H9 (cell line): ENCODE measurements around the gene BRSK1. TPM values are rescaled to one million over a fixed set of nuclear protein-coding genes. Genes with fewer than 3 reads are reported as not detected.

ENCODE experiments used
- DNase-seq: peaks from one replicate; pipeline ENCODE4 v3.0.0-alpha.2; 2017
- H2AFZ ChIP-seq: one replicate; pipeline ENCODE4 v1.6.1; 2013; ENCODE audit warnings: mild to moderate bottlenecking, low read length, control low read depth, moderate library complexity
- H2AK5ac ChIP-seq: 2 replicates; pipeline ENCODE4 v1.6.1; 2013; ENCODE audit warnings: low read length, control low read depth, mixed read lengths; ENCODE audit not compliant: insufficient read length
- H2BK120ac ChIP-seq: one replicate; pipeline ENCODE4 v1.6.1; 2013; ENCODE audit warnings: low read depth, mild to moderate bottlenecking, low read length, control low read depth, inconsistent platforms; ENCODE audit not compliant: poor library complexity, severe bottlenecking
- H2BK12ac ChIP-seq: 2 replicates; pipeline ENCODE4 v1.6.1; 2013; ENCODE audit warnings: low read length, control low read depth, mixed read lengths, low read depth; ENCODE audit not compliant: insufficient read length
- H2BK15ac ChIP-seq: 2 replicates; pipeline ENCODE4 v1.6.1; 2013; ENCODE audit warnings: low read depth, low read length, control low read depth
- H2BK20ac ChIP-seq: one replicate; pipeline ENCODE4 v1.6.1; 2013; ENCODE audit warnings: low read depth, mild to moderate bottlenecking, low read length, control low read depth, inconsistent platforms; ENCODE audit not compliant: poor library complexity, severe bottlenecking
- H2BK5ac ChIP-seq: 2 replicates; pipeline ENCODE4 v1.6.1; 2013; ENCODE audit warnings: low read length, control low read depth, mixed read lengths; ENCODE audit not compliant: insufficient read length
- H3K14ac ChIP-seq: 2 replicates; pipeline ENCODE4 v1.6.1; 2013; ENCODE audit warnings: low read length, control low read depth; ENCODE audit not compliant: insufficient read depth
- H3K18ac ChIP-seq: 2 replicates; pipeline ENCODE4 v1.6.1; 2013; ENCODE audit warnings: low read depth, mild to moderate bottlenecking, mixed read lengths, low read length, control low read depth; ENCODE audit not compliant: insufficient read length
- H3K23ac ChIP-seq: 2 replicates; pipeline ENCODE4 v1.6.1; 2013; ENCODE audit warnings: low read length, control low read depth, mixed read lengths, low read depth; ENCODE audit not compliant: insufficient read length
- H3K23me2 ChIP-seq: 2 replicates; pipeline ENCODE4 v1.6.1; 2013; ENCODE audit warnings: low read depth, mild to moderate bottlenecking, mixed read lengths, low read length, control low read depth; ENCODE audit not compliant: insufficient read length, poor library complexity, severe bottlenecking
- H3K27ac ChIP-seq: 2 replicates; pipeline ENCODE4 v1.5.1; 2013; ENCODE audit warnings: low read length, control low read depth, mixed read lengths, low read depth; ENCODE audit not compliant: insufficient read length
- H3K27me3 ChIP-seq: 2 replicates; pipeline ENCODE4 v1.6.1; 2013; ENCODE audit warnings: low read length, control low read depth, inconsistent platforms; ENCODE audit not compliant: insufficient read depth
- H3K4ac ChIP-seq: 2 replicates; pipeline ENCODE4 v1.6.1; 2013; ENCODE audit warnings: low read depth, mild to moderate bottlenecking, control low read depth, inconsistent platforms, low read length, moderate library complexity
- H3K4me1 ChIP-seq: 2 replicates; pipeline ENCODE4 v1.6.1; 2013; ENCODE audit warnings: low read length, control low read depth, inconsistent platforms; ENCODE audit not compliant: insufficient read depth
- H3K4me2 ChIP-seq: 2 replicates; pipeline ENCODE4 v1.6.1; 2013; ENCODE audit warnings: low read length, control low read depth, mixed read lengths; ENCODE audit not compliant: insufficient read length, insufficient read depth
- H3K56ac ChIP-seq: 2 replicates; pipeline ENCODE4 v1.6.1; 2013; ENCODE audit warnings: low read depth, mild to moderate bottlenecking, mixed read lengths, low read length, control low read depth; ENCODE audit not compliant: insufficient read length
- H3K79me1 ChIP-seq: 2 replicates; pipeline ENCODE4 v1.6.1; 2013; ENCODE audit warnings: low read depth, mild to moderate bottlenecking, moderate library complexity, low read length, control low read depth, inconsistent platforms; ENCODE audit not compliant: insufficient read depth, poor library complexity, severe bottlenecking
- H3K79me2 ChIP-seq: 2 replicates; pipeline ENCODE4 v1.6.1; 2013; ENCODE audit warnings: low read length, control low read depth, inconsistent platforms; ENCODE audit not compliant: insufficient read depth
- H3K9ac ChIP-seq: 2 replicates; pipeline ENCODE4 v1.6.1; 2013; ENCODE audit warnings: low read length, control low read depth, mixed read lengths; ENCODE audit not compliant: insufficient read length; ENCODE audit errors: extremely low read depth
- H3K9me3 ChIP-seq: one replicate; pipeline ENCODE4 v1.6.1; 2013; ENCODE audit warnings: low read depth, low read length, inconsistent platforms; ENCODE audit not compliant: control insufficient read depth
- H3T11ph ChIP-seq: one replicate; pipeline ENCODE4 v1.6.1; 2013; ENCODE audit warnings: mild to moderate bottlenecking, low read length, control low read depth, inconsistent platforms
- H4K20me1 ChIP-seq: one replicate; pipeline ENCODE4 v1.6.1; 2013; ENCODE audit not compliant: control insufficient read depth, insufficient read length, insufficient read depth
- H4K5ac ChIP-seq: 2 replicates; pipeline ENCODE4 v1.6.1; 2013; ENCODE audit warnings: low read depth, mild to moderate bottlenecking, mixed read lengths, low read length, control low read depth; ENCODE audit not compliant: insufficient read length
- H4K8ac ChIP-seq: replicated peaks from 2 replicates; pipeline ENCODE4 v1.6.1; 2013; ENCODE audit warnings: low read length, control low read depth, mixed read lengths, low read depth; ENCODE audit not compliant: insufficient read length
- H4K91ac ChIP-seq: 2 replicates; pipeline ENCODE4 v1.6.1; 2013; ENCODE audit warnings: low read depth, mild to moderate bottlenecking, moderate library complexity, mixed read lengths, low read length, control low read depth; ENCODE audit not compliant: insufficient read length
- H3K27ac Mint-ChIP-seq, 3 experiments: 2 replicates in 2 of 3; 3 replicates in 1 of 3; pipeline ENCODE4 v1.8.0; 2020 to 2021; ENCODE audit warnings: mixed read lengths in 3 of 3, mild to moderate bottlenecking in 1 of 3, moderate library complexity in 1 of 3
- H3K27me3 Mint-ChIP-seq: 2 replicates; pipeline ENCODE4 v1.8.0; 2021; ENCODE audit warnings: low read depth, mild to moderate bottlenecking, moderate library complexity, mixed read lengths
- H3K36me3 Mint-ChIP-seq, 3 experiments: 2 replicates in 2 of 3; 3 replicates in 1 of 3; pipeline ENCODE4 v1.8.0; 2020 to 2021; ENCODE audit warnings: low read depth in 3 of 3, mixed read lengths in 3 of 3; ENCODE audit not compliant: insufficient read depth in 1 of 3
- H3K4me1 Mint-ChIP-seq, 2 experiments: 2 replicates each; pipeline ENCODE4 v1.8.0; 2020; ENCODE audit warnings: mixed read lengths in 2 of 2
- H3K4me3 Mint-ChIP-seq, 2 experiments: 2 replicates in 1 of 2; 3 replicates in 1 of 2; pipeline ENCODE4 v1.8.0; 2020 to 2021; ENCODE audit warnings: mild to moderate bottlenecking in 2 of 2, mixed read lengths in 2 of 2, moderate library complexity in 1 of 2
- H3K9me3 Mint-ChIP-seq, 2 experiments: 2 replicates in 1 of 2; 3 replicates in 1 of 2; pipeline ENCODE4 v1.8.0; 2020; ENCODE audit warnings: mild to moderate bottlenecking in 2 of 2, mixed read lengths in 2 of 2, moderate library complexity in 1 of 2
- CTCF ChIP-seq: fragments of 200-600 bp; sonication (generic); conservative IDR thresholded peaks from 3 replicates; pipeline ENCODE4 v1.8.0; 2021; ENCODE audit warnings: antibody characterized with exemption, mild to moderate bottlenecking
- WGBS: extraction: QIAGEN DNeasy Blood & Tissue Kit; methylation state at CpG from one replicate; pipeline ENCODE4 v1.1.7; 2013; ENCODE audit warnings: missing lambda C conversion rate, low lambda C conversion rate, mixed read lengths; ENCODE audit not compliant: insufficient read length; ENCODE audit errors: extremely low coverage; 5-methylcytosine and 5-hydroxymethylcytosine counted together
- total RNA-seq: library from RNA; stranded (reverse); gene quantifications from 2 replicates; pipeline ENCODE4 v1.2.1, GENCODE V29; 2021

The BRSK1 gene
- total RNA-seq, 1 experiment from 2014 or later: 43.5 TPM

- peak overlapping the region in 1 of 2 experiments; percentile 1; a peak in 1 of 5 replicates for H3K4me3 Mint-ChIP-seq
- H3K14ac ChIP-seq: no peak overlapping the region
- no peak overlapping the region for H2AFZ ChIP-seq
- H2BK15ac ChIP-seq: no peak overlapping the region
- H3K9me3 ChIP-seq: peaks cover 8% of the 10 kb centered on the region
- H4K8ac ChIP-seq: no peak overlapping the region
- H3K4me1 Mint-ChIP-seq: peaks cover 0 to 8% of the 10 kb centered on the region in 2 experiments; a peak in 1 of 4 replicates
- H3K79me2 ChIP-seq: no peaks in the 10 kb centered on the region
- H3K27ac Mint-ChIP-seq: no peak overlapping the region
- H2BK20ac ChIP-seq: no peak overlapping the region
- H2BK12ac ChIP-seq: no peak overlapping the region
- H4K91ac ChIP-seq: no peak overlapping the region
- H3K18ac ChIP-seq: no peak overlapping the region
- H2BK5ac ChIP-seq: no peak overlapping the region
- H3K27me3 Mint-ChIP-seq: no peaks in the 10 kb centered on the region
- no peak overlapping the region for H3K9ac ChIP-seq
- no peak overlapping the region for H3K4ac ChIP-seq
- H3K27ac ChIP-seq: no peak overlapping the region
- DNase-seq: no peak
- H3K23me2 ChIP-seq: no peaks in the 10 kb centered on the region
- no CpG with 5 or more reads among the region's 12 CpGs for WGBS
- no peak overlapping the region for H4K5ac ChIP-seq
- H3K27me3 ChIP-seq: no peaks in the 10 kb centered on the region
- TF ChIP-seq CTCF: no peak
- H3K79me1 ChIP-seq: no peaks in the 10 kb centered on the region
- H3K4me1 ChIP-seq: no peaks in the 10 kb centered on the region
- no peaks in the 10 kb centered on the region for H4K20me1 ChIP-seq
- no peak overlapping the region for H3K56ac ChIP-seq
- H2BK120ac ChIP-seq: no peak overlapping the region
- H3K4me2 ChIP-seq: no peak overlapping the region
- H3T11ph ChIP-seq: no peak overlapping the region
- peaks cover 8 to 10% of the 10 kb centered on the region in 2 experiments for H3K9me3 Mint-ChIP-seq
- H2AK5ac ChIP-seq: no peak overlapping the region
- H3K23ac ChIP-seq: no peak overlapping the region
- peaks cover 10 to 14% (median 12%) of the 10 kb centered on the region in 3 experiments for H3K36me3 Mint-ChIP-seq
Observed at GRCh38 chr19:55265723-55266386, 17.9 kb upstream of the BRSK1 start.
